ENCODE data around the gene ADNP. TPM values are rescaled to one million over a fixed set of nuclear protein-coding genes. Genes with fewer than 3 reads are reported as not detected.

ADNP gene
- polyA plus RNA-seq, 1 experiment = 10.6 TPM

DNA sequence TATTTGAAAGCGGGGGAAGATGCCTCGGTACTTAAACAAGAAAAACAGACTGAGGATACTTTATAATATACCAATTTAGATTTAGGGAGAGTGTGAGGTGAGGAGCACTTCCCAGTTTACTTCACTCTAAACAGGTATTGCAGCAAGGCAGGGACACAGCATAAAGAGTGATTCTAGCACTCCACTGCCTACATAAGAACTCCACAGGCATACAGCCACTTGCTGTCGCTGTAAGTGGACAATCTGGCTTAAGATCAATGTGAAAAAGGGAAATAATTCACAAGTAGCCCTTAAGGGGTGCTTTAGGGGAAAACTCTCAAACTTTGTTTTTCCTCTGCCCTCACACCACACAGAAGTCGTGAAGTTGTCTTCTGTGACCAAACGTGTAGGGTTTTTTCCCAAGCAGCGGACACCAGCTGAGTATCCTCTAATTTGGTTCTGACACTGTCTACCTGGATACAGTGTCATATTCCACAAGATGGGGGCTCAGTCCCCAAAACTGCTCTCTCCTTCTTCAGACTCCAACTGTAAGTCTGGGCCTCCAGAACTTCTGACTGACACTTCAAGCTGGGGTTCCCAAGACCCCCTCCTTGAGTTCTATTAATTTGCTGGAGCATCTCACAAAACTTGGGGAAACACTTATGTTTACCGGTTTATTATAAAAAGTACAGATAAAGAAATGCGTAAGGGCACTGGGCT, 9.3 kb downstream of the ADNP start:
- Histone ChIP-seq H3K27me3 (ENCODE audit: control insufficient read depth, insufficient read depth, low read length) (no peaks in the 10 kb centered on the region), H3K36me3 (ENCODE audit: control insufficient read depth, insufficient read depth, low read length) (peaks cover 1% of the 10 kb centered on the region; the same call in 1 of the 2 replicates), H3K4me3 (ENCODE audit: low read depth, low read length) (no peak overlapping the region)
- no peak for DNase-seq (ENCODE audit: low read depth)
- ChIA-PET POLR2A (no interaction called here), CTCF (interaction anchor here (1.0 to 3.5 kb wide), 4 partner anchors 7 to 131 kb away, joined by 3 to 31 read pairs (median 8); no protein-coding TSS in a partner anchor)
- TF ChIP-seq, protein P1, sequence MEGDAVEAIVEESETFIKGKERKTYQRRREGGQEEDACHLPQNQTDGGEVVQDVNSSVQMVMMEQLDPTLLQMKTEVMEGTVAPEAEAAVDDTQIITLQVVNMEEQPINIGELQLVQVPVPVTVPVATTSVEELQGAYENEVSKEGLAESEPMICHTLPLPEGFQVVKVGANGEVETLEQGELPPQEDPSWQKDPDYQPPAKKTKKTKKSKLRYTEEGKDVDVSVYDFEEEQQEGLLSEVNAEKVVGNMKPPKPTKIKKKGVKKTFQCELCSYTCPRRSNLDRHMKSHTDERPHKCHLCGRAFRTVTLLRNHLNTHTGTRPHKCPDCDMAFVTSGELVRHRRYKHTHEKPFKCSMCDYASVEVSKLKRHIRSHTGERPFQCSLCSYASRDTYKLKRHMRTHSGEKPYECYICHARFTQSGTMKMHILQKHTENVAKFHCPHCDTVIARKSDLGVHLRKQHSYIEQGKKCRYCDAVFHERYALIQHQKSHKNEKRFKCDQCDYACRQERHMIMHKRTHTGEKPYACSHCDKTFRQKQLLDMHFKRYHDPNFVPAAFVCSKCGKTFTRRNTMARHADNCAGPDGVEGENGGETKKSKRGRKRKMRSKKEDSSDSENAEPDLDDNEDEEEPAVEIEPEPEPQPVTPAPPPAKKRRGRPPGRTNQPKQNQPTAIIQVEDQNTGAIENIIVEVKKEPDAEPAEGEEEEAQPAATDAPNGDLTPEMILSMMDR (IDR thresholded peaks at IDR 0.05; ENCODE audit: insufficient read depth, low read depth, low read length) = no peak

DNA sequence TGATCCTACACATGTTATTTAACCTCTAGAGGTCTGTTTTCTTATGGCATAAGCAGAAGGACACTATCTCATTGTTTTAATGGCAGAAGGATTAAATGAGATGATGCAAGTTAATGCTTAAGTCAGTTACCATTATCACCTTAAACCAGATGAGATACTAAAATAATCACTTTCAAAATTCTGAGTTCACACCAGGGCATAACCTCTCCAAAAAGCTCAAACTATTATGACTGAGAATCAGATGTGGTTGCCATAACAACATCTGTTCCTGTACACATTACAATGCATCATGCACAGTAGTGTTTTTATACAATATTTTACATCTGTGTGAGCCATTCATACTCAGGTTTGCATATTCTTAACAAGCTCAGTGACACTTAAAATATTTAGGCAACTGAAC, 10.2 kb downstream of the ADNP start:
- CTCF ChIA-PET = interaction anchor here (0.9 to 3.5 kb wide), 6 partner anchors 8 to 130 kb away, joined by 4 to 31 read pairs (median 6); partner anchors contain the start of genes ADNP and BCAS4

DNA sequence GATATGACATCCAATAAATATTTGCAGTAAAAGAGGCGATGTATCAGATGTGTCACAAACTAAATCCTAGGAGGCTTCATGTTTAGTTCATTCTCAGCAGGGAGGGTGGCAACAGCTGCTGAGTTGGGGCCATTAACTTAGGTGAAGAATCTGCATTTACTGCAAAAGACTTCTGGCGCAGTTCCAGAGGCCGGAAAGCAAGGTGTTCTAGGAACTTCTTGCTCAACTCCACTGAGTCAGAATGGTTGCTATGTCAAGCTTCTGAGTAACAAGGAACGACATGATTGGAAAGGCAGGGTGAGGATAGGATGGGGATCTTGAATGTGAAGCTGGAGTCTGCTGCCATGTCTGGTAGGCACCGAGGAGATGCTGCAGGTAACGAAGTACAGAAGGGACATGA, 11.7 kb downstream of the ADNP start:
- ChIA-PET POLR2A (interaction anchor here (0.5 to 1.1 kb wide), 2 partner anchors 10 to 12 kb away, joined by 3 to 15 read pairs; no protein-coding TSS in a partner anchor), CTCF (interaction anchor here (1.1 to 3.5 kb wide), 4 partner anchors 9 to 128 kb away, joined by 3 to 31 read pairs (median 10); partner anchors contain the start of genes ADNP and BCAS4)
- no peak for DNase-seq (ENCODE audit: low read depth)
- Histone ChIP-seq H3K36me3 (ENCODE audit: control insufficient read depth, insufficient read depth, low read length) (no peaks in the 10 kb centered on the region), H3K27me3 (ENCODE audit: control insufficient read depth, insufficient read depth, low read length) (no peaks in the 10 kb centered on the region), H3K4me3 (ENCODE audit: low read depth, low read length) (no peak overlapping the region)
- TF ChIP-seq, protein P1 (IDR thresholded peaks at IDR 0.05; ENCODE audit: insufficient read depth, low read depth, low read length) = no peak

More for the DNA sequence above, 10.2 kb downstream of the ADNP start:
- Histone ChIP-seq H3K4me3 (ENCODE audit: low read depth, low read length) (no peak overlapping the region), H3K27me3 (ENCODE audit: control insufficient read depth, insufficient read depth, low read length) (no peaks in the 10 kb centered on the region), H3K36me3 (ENCODE audit: control insufficient read depth, insufficient read depth, low read length) (peaks cover 1% of the 10 kb centered on the region; the same call in 1 of the 2 replicates)
- DNase-seq (ENCODE audit: low read depth) = no peak
- POLR2A ChIA-PET = no interaction called here
- TF ChIP-seq, protein P1 (IDR thresholded peaks at IDR 0.05; ENCODE audit: insufficient read depth, low read depth, low read length) = no peak

DNA sequence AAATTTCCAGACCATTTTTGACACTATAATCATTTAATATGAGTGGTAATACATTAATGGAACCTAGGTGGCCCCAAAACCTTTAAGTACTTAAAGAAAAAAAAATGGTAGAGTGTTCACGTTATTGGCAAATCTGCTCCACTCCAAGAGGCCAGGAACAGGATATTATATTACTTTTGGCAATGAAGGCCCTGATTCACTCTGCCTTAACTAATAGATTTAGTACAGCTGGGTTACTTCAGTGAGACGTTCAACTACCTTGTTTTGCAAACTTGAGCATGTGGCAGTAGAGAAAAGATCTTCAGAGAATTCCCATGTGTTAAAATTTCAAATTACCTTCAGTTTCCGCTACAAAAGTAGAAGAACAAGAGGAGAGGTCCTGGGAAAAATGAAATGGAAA, 12.8 kb downstream of the ADNP start:
- DNase-seq (ENCODE audit: low read depth) = no peak
- TF ChIP-seq, protein P1 (IDR thresholded peaks at IDR 0.05; ENCODE audit: insufficient read depth, low read depth, low read length) = no peak
- CTCF ChIA-PET = interaction anchor here (1.0 to 3.5 kb wide), 3 partner anchors 11 to 127 kb away, joined by 7 to 31 read pairs (median 13); partner anchors contain the start of gene BCAS4
- no peaks in the 10 kb centered on the region for H3K27me3 ChIP-seq (ENCODE audit: control insufficient read depth, insufficient read depth, low read length)
- no peaks in the 10 kb centered on the region for H3K36me3 ChIP-seq (ENCODE audit: control insufficient read depth, insufficient read depth, low read length)
- POLR2A ChIA-PET = no interaction called here
- no peak overlapping the region for H3K4me3 ChIP-seq (ENCODE audit: low read depth, low read length)

DNA sequence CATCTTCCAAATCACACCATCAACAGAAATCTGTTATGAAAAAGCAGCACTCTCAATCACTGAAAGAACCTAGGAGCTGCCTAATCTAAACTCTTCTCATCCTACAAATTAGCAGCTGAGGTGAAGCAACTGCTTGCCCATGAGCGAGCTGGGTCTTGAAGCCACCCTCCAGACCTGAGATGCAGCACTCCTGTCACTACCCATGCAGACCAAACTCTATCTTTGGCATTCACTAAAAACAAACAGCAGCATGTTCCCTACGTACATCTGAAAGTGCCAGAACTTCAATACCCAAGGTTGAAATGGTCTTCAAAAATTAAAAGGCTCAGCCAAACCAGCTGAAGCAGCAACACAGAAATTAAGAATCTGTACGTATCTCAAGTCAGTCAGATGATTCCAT, 14.3 kb downstream of the ADNP start:
- peaks cover 2% of the 10 kb centered on the region; the same call in 1 of the 2 replicates for H3K36me3 ChIP-seq (ENCODE audit: control insufficient read depth, insufficient read depth, low read length)
- DNase-seq (ENCODE audit: low read depth) = no peak
- no peaks in the 10 kb centered on the region for H3K27me3 ChIP-seq (ENCODE audit: control insufficient read depth, insufficient read depth, low read length)
- ChIA-PET POLR2A (no interaction called here), CTCF (interaction anchor here (1.7 to 4.3 kb wide), 3 partner anchors 12 to 123 kb away, joined by 6 to 22 read pairs (median 22); partner anchors contain the start of gene BCAS4)
- H3K4me3 ChIP-seq (ENCODE audit: low read depth, low read length) = no peak overlapping the region
- TF ChIP-seq, protein P1 (IDR thresholded peaks at IDR 0.05; ENCODE audit: insufficient read depth, low read depth, low read length) = no peak

All from BJ (cell line).